Spleen (tissue), 11 donors: ENCODE results near the gene TRIM38. TPM values are rescaled to one million over a fixed set of nuclear protein-coding genes. Genes with fewer than 3 reads are reported as not detected.
A peak's percentile ranks its signal among the peaks of the same experiment; 100 is the strongest.

Experiments used
- DNase-seq: peaks from one replicate; pipeline ENCODE4 v3.0.0-alpha.2; 2020
- H3K27ac ChIP-seq, 8 donors: fragments of 200-600 bp; sonication (generic) in 7 of 8; 1 replicate in 4 of 8; 2 replicates in 4 of 8; pipeline versions ENCODE4 v1.5.0 to v1.8.0; 2016 to 2021; ENCODE audit warnings: inconsistent platforms in 4 of 8, mild to moderate bottlenecking in 4 of 8, moderate library complexity in 1 of 8
- H3K27me3 ChIP-seq, 7 donors: fragments of 200-600 bp; sonication (generic) in 6 of 7; replicated peaks in 1 of 7; 1 replicate in 4 of 7; 2 replicates in 3 of 7; pipeline versions ENCODE4 v1.5.0 to v1.8.0; 2016 to 2021; ENCODE audit warnings: inconsistent platforms in 3 of 7, mild to moderate bottlenecking in 1 of 7
- H3K36me3 ChIP-seq, 6 donors: fragments of 200-600 bp; sonication (generic) in 5 of 6; 1 replicate in 4 of 6; 2 replicates in 2 of 6; pipeline versions ENCODE4 v1.5.0 to v1.8.0; 2016 to 2021; ENCODE audit warnings: inconsistent platforms in 2 of 6
- H3K4me1 ChIP-seq, 6 donors: fragments of 200-600 bp; sonication (generic) in 5 of 6; 1 replicate in 3 of 6; 2 replicates in 3 of 6; pipeline versions ENCODE4 v1.5.0 to v1.8.0; 2016 to 2021; ENCODE audit warnings: inconsistent platforms in 3 of 6
- H3K4me3 ChIP-seq, 8 donors: fragments of 200-600 bp; sonication (generic) in 7 of 8; 1 replicate in 4 of 8; 2 replicates in 4 of 8; pipeline versions ENCODE4 v1.5.0 to v1.8.0; 2016 to 2021; ENCODE audit warnings: inconsistent platforms in 4 of 8, mild to moderate bottlenecking in 4 of 8, moderate library complexity in 2 of 8
- H3K9me3 ChIP-seq, 8 donors: fragments of 200-600 bp; sonication (generic) in 7 of 8; 1 replicate in 4 of 8; 2 replicates in 4 of 8; pipeline versions ENCODE4 v1.5.0 to v1.8.0; 2016 to 2021; ENCODE audit warnings: inconsistent platforms in 4 of 8
- POLR2A ChIP-seq, 3 donors: fragments of 450-650 bp; IDR thresholded peaks; one replicate each; pipeline ENCODE4 v1.5.1; 2017; ENCODE audit warnings: antibody characterized with exemption in 3 of 3, mild to moderate bottlenecking in 1 of 3
- POLR2AphosphoS5 ChIP-seq, 3 donors: sonication (generic); formaldehyde crosslinking; IDR thresholded peaks; one replicate each; pipeline ENCODE4 v1.5.1; 2017; ENCODE audit warnings: antibody characterized with exemption in 3 of 3
- WGBS, 5 donors: extraction: QIAGEN DNeasy Blood & Tissue Kit in 3 of 5; methylation state at CpG; one replicate each; pipeline versions ENCODE4 v1.1.5 to v1.1.7; 2013 to 2018; 5-methylcytosine and 5-hydroxymethylcytosine counted together
- intact Hi-C: fragments of 100-400 bp; cut with DNase I; formaldehyde crosslinking; loops from one replicate; pipeline ENCODE4 v1.15.0; 2023; ENCODE audit warnings: low total_unique reads
- polyA plus RNA-seq, 3 donors: library from polyadenylated mRNA; stranded (reverse); fragments of 200-250 nt; gene quantifications; one replicate each; pipeline ENCODE4 v1.2.1, GENCODE V29; 2013
- total RNA-seq, 7 donors: library from RNA; depleted of rRNA in 3 of 7; stranded (reverse); fragments of >200 nt in 3 of 7; fragmentation: NEBNext Ultra II Directional in 4 of 7; extraction: Animal tissue kit (Norgen Biotek cat#: 25700) in 4 of 7; gene quantifications; one replicate each; pipeline versions ENCODE4 v1.1.0 to v1.2.1, GENCODE V29; 2016 to 2021
- TF ChIP-seq, protein P1 (sequence below), 11 experiments: fragments of 200-600 bp in 7 of 11; fragments of 450-650 bp in 4 of 11; sonication (generic) in 4 of 11; IDR thresholded peaks in 8 of 11; conservative IDR thresholded peaks in 3 of 11; 1 replicate in 7 of 11; 2 replicates in 4 of 11; pipeline versions ENCODE4 v1.4.0 to v1.8.0; 2016 to 2021; ENCODE audit warnings: antibody characterized with exemption in 11 of 11, inconsistent platforms in 4 of 11, mild to moderate bottlenecking in 1 of 11
- donor health status: healthy with polysubstance abuse.
- donor health status: DM: no; HTN: no; CAD: no; lungs with moderate emphysema.
- donor health status: DM: no; HTN: no; CAD: no.
- donor health status: Bipolar disorder and iron deficiency.
- donor health status: healthy.
- donor health status: DM: no; HTN: no; CAD: no.
- donor health status: DM: yes; HTN: yes; CAD: no.

The TRIM38 gene
- total and polyA plus RNA-seq, 10 donors = 8.0 to 34.4 (median 28.1) TPM

DNA sequence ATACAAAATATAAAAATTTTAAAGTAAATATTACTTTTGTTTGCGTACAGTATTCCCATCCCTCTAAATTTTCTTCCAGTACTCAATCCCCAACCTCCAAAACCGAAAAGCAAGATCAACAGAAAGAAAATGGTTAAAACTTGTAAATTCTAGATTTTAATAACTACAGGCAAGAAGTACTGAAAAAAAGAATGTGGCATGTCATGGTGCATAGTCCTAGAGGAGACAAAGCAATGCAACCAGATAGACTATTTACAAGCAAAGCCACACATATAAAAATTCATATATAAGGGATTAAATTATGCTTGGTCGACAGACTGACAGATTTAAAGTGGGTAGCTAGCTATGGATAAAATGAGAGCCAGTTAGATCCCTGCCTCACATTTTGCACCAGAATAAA, 68.1 kb downstream of the TRIM38 start:
- 57 to 76% (median 66%) methylated on average over 3 of the region's 3 CpGs for WGBS, 5 donors
- DNase-seq = no peak
- Histone ChIP-seq H3K36me3 (no peaks in the 10 kb centered on the region), H3K27me3 (no peaks in the 10 kb centered on the region), H3K4me1 (peaks cover 14 to 67% (median 39%) of the 10 kb centered on the region in 6 donors), H3K4me3 (no peak overlapping the region), H3K9me3 (no peaks in the 10 kb centered on the region), H3K27ac (peak overlapping the region in 1 of 8 donors; percentile 96)
- intact Hi-C loops = no loop called here
- TF ChIP-seq, protein P1, sequence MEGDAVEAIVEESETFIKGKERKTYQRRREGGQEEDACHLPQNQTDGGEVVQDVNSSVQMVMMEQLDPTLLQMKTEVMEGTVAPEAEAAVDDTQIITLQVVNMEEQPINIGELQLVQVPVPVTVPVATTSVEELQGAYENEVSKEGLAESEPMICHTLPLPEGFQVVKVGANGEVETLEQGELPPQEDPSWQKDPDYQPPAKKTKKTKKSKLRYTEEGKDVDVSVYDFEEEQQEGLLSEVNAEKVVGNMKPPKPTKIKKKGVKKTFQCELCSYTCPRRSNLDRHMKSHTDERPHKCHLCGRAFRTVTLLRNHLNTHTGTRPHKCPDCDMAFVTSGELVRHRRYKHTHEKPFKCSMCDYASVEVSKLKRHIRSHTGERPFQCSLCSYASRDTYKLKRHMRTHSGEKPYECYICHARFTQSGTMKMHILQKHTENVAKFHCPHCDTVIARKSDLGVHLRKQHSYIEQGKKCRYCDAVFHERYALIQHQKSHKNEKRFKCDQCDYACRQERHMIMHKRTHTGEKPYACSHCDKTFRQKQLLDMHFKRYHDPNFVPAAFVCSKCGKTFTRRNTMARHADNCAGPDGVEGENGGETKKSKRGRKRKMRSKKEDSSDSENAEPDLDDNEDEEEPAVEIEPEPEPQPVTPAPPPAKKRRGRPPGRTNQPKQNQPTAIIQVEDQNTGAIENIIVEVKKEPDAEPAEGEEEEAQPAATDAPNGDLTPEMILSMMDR (IDR thresholded peaks at IDR 0.05 in 8 of 11, conservative IDR thresholded peaks at IDR 0.05 in 3 of 11) = no peak
- no peak for TF ChIP-seq POLR2A (IDR thresholded peaks at IDR 0.05)
- no peak for TF ChIP-seq POLR2AphosphoS5 (IDR thresholded peaks at IDR 0.05)

DNA sequence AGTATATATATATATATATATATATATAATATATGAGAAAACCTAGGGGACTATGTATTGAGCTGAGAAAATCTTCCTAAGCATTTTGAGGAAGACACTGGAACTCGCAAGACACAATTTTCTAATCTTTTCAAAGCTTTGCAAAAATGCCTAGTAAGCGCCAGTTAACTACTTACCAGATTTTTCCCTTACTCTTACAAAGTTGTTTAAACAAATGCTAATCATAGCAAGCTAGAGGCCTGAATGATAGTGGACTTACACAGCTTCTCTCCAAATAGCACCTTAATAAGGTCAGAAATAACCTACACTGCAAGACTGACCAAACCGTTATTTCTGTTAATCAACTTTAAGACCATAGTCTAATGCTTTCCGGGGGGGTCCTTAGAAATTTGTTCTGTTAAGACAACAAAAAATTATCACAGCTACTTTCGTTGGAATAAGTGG, 68.6 kb downstream of the TRIM38 start:
- no peaks in the 10 kb centered on the region for H3K27me3 ChIP-seq
- DNase-seq = no peak
- peak overlapping the region; percentile 57 to 96 (median 95) for H3K27ac ChIP-seq
- 25 to 30% (median 28%) methylated on average over 5 of the region's 5 CpGs for WGBS, 5 donors
- TF ChIP-seq, protein P1 (IDR thresholded peaks at IDR 0.05 in 8 of 11, conservative IDR thresholded peaks at IDR 0.05 in 3 of 11) = no peak
- TF ChIP-seq POLR2AphosphoS5 (IDR thresholded peaks at IDR 0.05) (no peak), POLR2A (IDR thresholded peaks at IDR 0.05) (no peak)
- peaks cover 10 to 63% (median 35%) of the 10 kb centered on the region in 6 donors for H3K4me1 ChIP-seq
- peak overlapping the region in 4 of 8 donors; percentile 46 to 72 (median 46) for H3K4me3 ChIP-seq
- H3K9me3 ChIP-seq = no peaks in the 10 kb centered on the region
- H3K36me3 ChIP-seq = no peaks in the 10 kb centered on the region
- intact Hi-C loops = no loop called here

DNA sequence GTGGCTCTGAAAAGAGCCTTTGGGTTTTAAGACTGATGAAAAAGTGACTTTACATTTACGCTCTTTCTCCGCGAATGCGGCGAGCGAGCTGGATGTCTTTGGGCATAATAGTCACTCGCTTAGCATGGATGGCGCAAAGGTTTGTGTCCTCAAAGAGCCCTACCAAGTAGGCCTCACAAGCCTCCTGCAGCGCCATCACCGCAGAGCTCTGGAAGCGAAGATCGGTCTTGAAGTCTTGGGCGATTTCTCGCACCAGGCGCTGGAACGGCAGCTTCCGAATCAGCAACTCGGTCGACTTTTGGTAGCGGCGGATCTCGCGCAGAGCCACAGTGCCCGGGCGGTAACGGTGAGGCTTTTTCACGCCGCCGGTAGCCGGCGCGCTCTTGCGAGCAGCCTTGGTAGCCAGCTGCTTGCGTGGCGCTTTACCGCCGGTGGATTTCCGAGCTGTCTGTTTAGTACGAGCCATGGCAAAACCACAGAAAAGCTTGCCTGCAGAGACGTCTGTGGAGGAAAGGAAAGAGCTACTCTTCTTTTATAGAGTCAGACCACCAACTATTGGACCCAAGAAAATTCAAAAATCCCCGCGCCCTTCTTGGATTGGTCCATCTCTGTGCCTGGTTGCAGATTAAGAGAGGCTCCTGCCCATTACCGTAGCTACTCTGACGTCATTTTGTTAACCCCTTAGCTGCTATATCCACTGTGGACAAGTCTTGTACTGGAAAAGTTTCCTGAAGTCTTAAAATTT, 69.2 kb downstream of the TRIM38 start:
- WGBS, 5 donors = 1 to 3% (median 2%) methylated on average over 41 to 44 of the region's 44 CpGs
- no peaks in the 10 kb centered on the region for H3K9me3 ChIP-seq
- H3K27ac ChIP-seq = peak overlapping the region; percentile 85 to 96 (median 95)
- peaks cover 10 to 57% (median 33%) of the 10 kb centered on the region in 6 donors for H3K4me1 ChIP-seq
- intact Hi-C loops = no loop called here
- H3K36me3 ChIP-seq = no peaks in the 10 kb centered on the region
- TF ChIP-seq POLR2A (IDR thresholded peaks at IDR 0.05) = peak in 2 of 3 donors; percentile 9 to 13
- TF ChIP-seq, protein P1 (IDR thresholded peaks at IDR 0.05 in 8 of 11, conservative IDR thresholded peaks at IDR 0.05 in 3 of 11) = peak in 4 of 11 experiments; percentile 5 to 23 (median 12)
- TF ChIP-seq POLR2AphosphoS5 (IDR thresholded peaks at IDR 0.05) = peak; percentile 83 to 90 (median 85)
- peak; percentile 92 for DNase-seq
- H3K27me3 ChIP-seq = no peaks in the 10 kb centered on the region
- H3K4me3 ChIP-seq = peak overlapping the region; percentile 39 to 72 (median 46)

DNA sequence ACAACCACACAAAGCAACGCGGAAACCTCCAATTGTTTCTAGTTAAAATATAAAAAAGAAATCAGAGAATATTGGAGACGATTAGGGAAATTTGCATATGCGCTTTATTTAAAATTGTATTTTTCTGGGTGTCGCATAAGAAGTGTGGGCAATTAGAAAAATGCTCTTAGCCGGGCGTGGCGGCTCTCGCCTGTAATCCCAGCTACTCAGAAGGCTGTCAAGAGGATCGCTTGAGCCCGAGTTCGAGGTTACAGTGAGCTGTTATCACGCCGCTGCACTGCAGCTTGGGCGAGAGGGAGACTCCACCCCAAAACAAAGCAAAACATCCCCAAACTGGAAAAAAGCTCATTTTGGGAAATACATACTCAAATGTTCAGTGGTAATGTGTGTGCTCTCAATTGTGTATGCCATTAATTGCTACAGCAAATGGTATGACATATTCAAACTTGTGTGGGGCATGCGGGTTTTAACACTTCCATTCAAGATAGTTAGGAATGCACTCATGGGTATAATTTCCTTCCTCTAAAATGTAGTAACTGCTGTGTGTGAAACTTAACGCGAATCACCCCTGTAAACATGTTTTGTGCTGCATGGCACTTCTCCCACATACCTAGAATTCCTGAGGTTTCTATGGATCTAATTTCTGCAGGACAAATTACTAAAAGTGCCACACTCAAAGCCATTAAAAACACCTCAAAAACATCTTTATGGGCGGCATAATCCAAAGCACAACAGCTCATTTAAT, 69.9 kb downstream of the TRIM38 start:
- H3K9me3 ChIP-seq = no peaks in the 10 kb centered on the region
- peak overlapping the region; percentile 85 to 96 (median 95) for H3K27ac ChIP-seq
- WGBS, 5 donors = 0 to 1% (median 1%) methylated on average over 19 of the region's 19 CpGs
- peak overlapping the region; percentile 30 to 72 (median 45) for H3K4me3 ChIP-seq
- no peak for DNase-seq
- H3K36me3 ChIP-seq = no peaks in the 10 kb centered on the region
- intact Hi-C loops = no loop called here
- H3K4me1 ChIP-seq = peaks cover 8 to 54% (median 31%) of the 10 kb centered on the region in 6 donors
- TF ChIP-seq POLR2AphosphoS5 (IDR thresholded peaks at IDR 0.05) (no peak), POLR2A (IDR thresholded peaks at IDR 0.05) (no peak)
- no peaks in the 10 kb centered on the region for H3K27me3 ChIP-seq
